ENCODE data around the gene OCLN.

Gene OCLN

DNA sequence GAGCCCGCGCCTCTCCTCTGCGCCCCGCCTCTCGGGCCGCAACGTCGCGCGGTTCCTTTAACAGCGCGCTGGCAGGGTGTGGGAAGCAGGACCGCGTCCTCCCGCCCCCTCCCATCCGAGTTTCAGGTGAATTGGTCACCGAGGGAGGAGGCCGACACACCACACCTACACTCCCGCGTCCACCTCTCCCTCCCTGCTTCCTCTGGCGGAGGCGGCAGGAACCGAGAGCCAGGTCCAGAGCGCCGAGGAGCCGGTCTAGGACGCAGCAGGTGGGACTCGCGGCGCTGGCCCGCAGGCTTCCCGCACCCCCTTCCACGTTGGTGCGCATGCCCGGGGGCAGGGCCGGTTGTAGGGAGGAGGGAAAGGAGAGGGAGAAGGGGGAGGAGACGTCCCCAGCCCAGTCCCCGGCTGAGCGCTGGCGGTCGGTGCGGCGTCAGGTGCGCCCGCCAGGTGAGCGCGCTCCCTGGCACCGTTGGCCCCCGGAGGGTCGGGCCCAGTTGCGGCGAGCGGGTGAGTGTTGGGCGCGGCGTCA, at the start of gene OCLN:
TSS of gene OCLN (plus strand) at position 400 of the 532 bp plus-strand sequence. CDS start 11,455 bp downstream, outside the sequence.
- TF ChIP-seq GATA3 (IDR thresholded peaks at IDR 0.05; ENCODE audit: low read depth, low read length) (no peak), GATA2 (IDR thresholded peaks at IDR 0.05; ENCODE audit: low read depth, low read length) (no peak)

DNA sequence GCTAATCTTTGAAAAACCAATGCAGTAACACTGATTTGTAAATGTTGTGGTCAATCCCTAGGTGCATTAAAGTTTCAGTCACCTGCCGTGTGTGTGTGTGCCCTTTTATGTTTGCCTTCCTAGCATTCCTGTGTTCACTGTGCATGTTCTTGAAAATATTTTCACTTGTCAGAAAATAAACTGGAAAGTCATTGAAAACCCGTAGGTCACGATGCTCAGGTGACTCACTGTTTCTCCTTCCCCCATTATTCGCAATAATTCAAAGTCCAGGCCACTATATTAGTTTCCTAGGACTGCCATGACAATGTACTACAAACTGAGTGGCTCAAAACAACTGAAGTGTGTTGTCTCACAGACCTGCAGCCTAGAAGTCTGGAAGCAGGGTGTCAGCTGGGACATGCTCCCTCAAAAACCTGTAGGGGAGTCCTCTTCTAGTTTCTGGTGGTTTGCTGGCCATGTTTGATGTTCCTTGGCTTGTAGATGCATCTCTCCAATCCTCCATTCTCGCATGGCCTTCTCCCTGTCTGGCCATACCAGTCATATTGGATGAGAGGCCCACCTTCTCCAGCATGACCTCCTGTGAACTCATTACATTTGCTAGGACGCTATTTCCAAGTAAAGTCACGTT, 48.3 kb upstream of the OCLN start:
- TF ChIP-seq GATA2 (IDR thresholded peaks at IDR 0.05; ENCODE audit: low read depth, low read length) (no peak), GATA3 (IDR thresholded peaks at IDR 0.05; ENCODE audit: low read depth, low read length) (no peak)

DNA sequence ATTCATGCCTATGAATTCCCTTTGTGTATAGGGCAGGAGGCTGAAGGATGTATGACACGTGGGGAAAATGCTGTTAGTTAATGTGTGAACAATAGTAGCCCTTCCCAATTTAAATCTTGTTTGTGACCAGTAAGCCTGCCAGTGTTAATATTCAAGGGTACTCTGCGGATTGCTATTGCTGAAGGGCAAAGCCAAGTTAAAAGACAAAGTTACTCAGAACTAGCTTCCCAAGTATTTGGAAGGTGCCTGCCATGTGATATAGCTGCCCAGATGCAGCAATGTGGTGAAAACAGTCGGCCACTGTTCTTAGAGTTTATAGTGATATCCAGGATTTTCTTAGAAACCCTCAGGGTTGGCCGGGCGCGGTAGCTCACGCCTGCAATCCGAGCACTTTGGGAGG, 43.1 kb upstream of the OCLN start:
- no peak for TF ChIP-seq GATA3 (IDR thresholded peaks at IDR 0.05; ENCODE audit: low read depth, low read length)
- TF ChIP-seq GATA2 (IDR thresholded peaks at IDR 0.05; ENCODE audit: low read depth, low read length) = no peak

- TF ChIP-seq GATA3 (IDR thresholded peaks at IDR 0.05; ENCODE audit: low read depth, low read length) (no peak), GATA2 (IDR thresholded peaks at IDR 0.05; ENCODE audit: low read depth, low read length) (no peak)
Observed at GRCh38 chr5:69450116-69450515, 42.5 kb upstream of the OCLN start.

GRCh38 chr5:69451941-69452647, 40.5 kb upstream of the OCLN start:
- no peak for TF ChIP-seq GATA3 (IDR thresholded peaks at IDR 0.05; ENCODE audit: low read depth, low read length)
- no peak for TF ChIP-seq GATA2 (IDR thresholded peaks at IDR 0.05; ENCODE audit: low read depth, low read length)

DNA sequence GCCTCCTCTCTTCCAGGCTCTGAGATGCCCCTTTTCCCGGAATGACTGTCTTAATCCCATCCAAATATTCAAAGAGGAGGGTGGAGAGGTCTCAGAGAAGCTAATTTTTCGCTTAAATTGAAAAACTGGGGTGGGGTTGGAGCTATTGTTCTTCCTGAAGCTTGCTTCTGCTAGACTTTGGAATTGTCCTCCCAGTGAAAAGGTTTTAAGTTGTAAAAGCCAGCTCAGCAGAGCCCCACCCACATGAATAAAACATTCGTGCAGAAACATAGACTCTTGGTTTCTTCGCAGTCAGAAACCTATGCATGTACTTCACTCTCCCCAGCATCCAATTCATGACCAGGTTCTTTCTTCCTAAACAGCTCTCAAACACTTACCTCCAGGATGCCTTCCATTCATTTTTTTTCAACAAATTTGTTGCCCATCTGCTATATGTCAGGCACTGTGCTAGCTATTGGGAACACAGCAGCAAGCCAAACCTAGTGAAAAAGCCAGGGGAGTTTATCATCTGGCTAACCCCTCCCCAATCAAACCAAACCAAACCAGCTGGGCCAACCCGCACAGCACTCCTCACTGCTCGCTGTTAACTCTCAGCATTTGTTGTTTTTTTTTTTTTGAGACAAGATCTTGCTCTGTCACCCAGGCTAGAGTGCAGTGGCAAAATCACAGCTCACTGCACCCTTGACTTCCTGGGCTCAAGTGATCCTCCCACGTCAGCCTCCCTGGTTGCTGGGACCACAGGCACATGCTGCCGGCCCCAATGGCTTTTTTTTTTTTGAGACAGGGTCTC, 37.9 kb upstream of the OCLN start:
- TF ChIP-seq GATA2 (IDR thresholded peaks at IDR 0.05; ENCODE audit: low read depth, low read length) (no peak), GATA3 (IDR thresholded peaks at IDR 0.05; ENCODE audit: low read depth, low read length) (no peak)

- TF ChIP-seq GATA3 (IDR thresholded peaks at IDR 0.05; ENCODE audit: low read depth, low read length) = no peak
- no peak for TF ChIP-seq GATA2 (IDR thresholded peaks at IDR 0.05; ENCODE audit: low read depth, low read length)
Observed at GRCh38 chr5:69462170-69462569, 30.4 kb upstream of the OCLN start.

- TF ChIP-seq GATA3 (IDR thresholded peaks at IDR 0.05; ENCODE audit: low read depth, low read length) (no peak), GATA2 (IDR thresholded peaks at IDR 0.05; ENCODE audit: low read depth, low read length) (no peak)
Observed at GRCh38 chr5:69467442-69468225, 25.0 kb upstream of the OCLN start.

- TF ChIP-seq GATA2 (IDR thresholded peaks at IDR 0.05; ENCODE audit: low read depth, low read length) (no peak), GATA3 (IDR thresholded peaks at IDR 0.05; ENCODE audit: low read depth, low read length) (no peak)
Observed at GRCh38 chr5:69468631-69469030, 24.0 kb upstream of the OCLN start.

DNA sequence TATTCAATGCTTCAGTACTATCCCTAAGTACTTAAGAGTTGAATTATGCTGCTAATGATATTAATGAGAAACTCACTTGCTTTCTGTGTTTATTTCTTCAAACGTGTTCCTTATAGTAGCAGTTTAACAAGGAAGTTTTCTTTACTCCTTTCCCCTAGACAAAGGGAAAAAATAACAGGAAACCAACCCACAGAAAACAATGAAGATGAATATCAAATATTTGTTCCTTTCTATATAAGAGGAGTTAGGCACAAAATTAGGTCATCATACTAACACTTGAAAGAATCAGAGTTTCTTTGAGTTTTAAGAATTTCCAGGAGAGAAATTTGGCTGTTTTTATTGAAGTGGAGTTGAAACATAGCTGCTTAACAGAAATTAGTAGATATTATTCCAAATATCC, 15.4 kb upstream of the OCLN start:
- no peak for TF ChIP-seq GATA3 (IDR thresholded peaks at IDR 0.05; ENCODE audit: low read depth, low read length)
- no peak for TF ChIP-seq GATA2 (IDR thresholded peaks at IDR 0.05; ENCODE audit: low read depth, low read length)

GRCh38 chr5:69484891-69485290, 7.7 kb upstream of the OCLN start:
- no peak for TF ChIP-seq GATA3 (IDR thresholded peaks at IDR 0.05; ENCODE audit: low read depth, low read length)
- TF ChIP-seq GATA2 (IDR thresholded peaks at IDR 0.05; ENCODE audit: low read depth, low read length) = no peak

GRCh38 chr5:69485471-69485870, 7.1 kb upstream of the OCLN start:
- TF ChIP-seq GATA2 (IDR thresholded peaks at IDR 0.05; ENCODE audit: low read depth, low read length) (no peak), GATA3 (IDR thresholded peaks at IDR 0.05; ENCODE audit: low read depth, low read length) (no peak)

DNA sequence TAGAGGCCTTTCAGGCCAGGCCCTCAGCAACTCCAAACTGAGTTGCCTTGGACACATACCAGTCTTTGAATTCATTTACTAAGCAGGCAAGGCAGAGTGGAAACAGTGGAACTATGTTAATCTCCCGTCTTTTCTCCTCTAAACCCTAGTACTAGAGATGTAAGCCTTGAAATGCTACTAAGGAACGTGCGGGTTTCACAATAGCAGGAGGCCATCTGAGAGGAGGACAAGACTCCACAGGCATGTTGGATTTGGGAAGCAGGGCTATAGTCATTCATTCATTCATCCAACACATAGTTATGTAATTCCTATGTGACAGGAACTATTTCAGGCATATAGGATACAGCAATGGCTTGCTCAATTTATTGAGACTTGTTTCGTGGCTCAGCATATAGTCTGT, 3.3 kb upstream of the OCLN start:
- no peak for TF ChIP-seq GATA2 (IDR thresholded peaks at IDR 0.05; ENCODE audit: low read depth, low read length)
- TF ChIP-seq GATA3 (IDR thresholded peaks at IDR 0.05; ENCODE audit: low read depth, low read length) = no peak

GRCh38 chr5:69491027-69491426, 1.6 kb upstream of the OCLN start:
- no peak for TF ChIP-seq GATA2 (IDR thresholded peaks at IDR 0.05; ENCODE audit: low read depth, low read length)
- TF ChIP-seq GATA3 (IDR thresholded peaks at IDR 0.05; ENCODE audit: low read depth, low read length) = no peak

All from SH-SY5Y (cell line).